HG03469 (cell line): ENCODE results near the gene PLXNA2.

Experiments
- ATAC-seq: cut with Tn5 transposase; IDR thresholded peaks from one replicate; pipeline ENCODE4 v1.9.1; 2021; ENCODE audit warnings: mild to moderate bottlenecking, moderate library complexity, moderate number of reproducible peaks; ENCODE audit not compliant: unreplicated experiment

Gene PLXNA2

GRCh38 chr1:208052926-208053407, 191.2 kb downstream of the PLXNA2 start:
- no peak for ATAC-seq

- no peak for ATAC-seq
These were observed 192.0 kb downstream of the PLXNA2 start for GRCh38 chr1:208052135-208052534.

- ATAC-seq: no peak
These were observed 192.5 kb downstream of the PLXNA2 start for GRCh38 chr1:208051651-208052050.

- no peak for ATAC-seq
These were observed 195.3 kb downstream of the PLXNA2 start for GRCh38 chr1:208048904-208049303.

- no peak for ATAC-seq
These were observed 196.2 kb downstream of the PLXNA2 start for GRCh38 chr1:208047975-208048374.

GRCh38 chr1:208047476-208047934, 196.7 kb downstream of the PLXNA2 start:
- ATAC-seq: no peak

GRCh38 chr1:208045463-208046260, 198.5 kb downstream of the PLXNA2 start:
- ATAC-seq: no peak

GRCh38 chr1:208044589-208045462, 199.4 kb downstream of the PLXNA2 start:
- ATAC-seq: no peak

GRCh38 chr1:208043691-208044181, 200.4 kb downstream of the PLXNA2 start:
- no peak for ATAC-seq

- no peak for ATAC-seq
These were observed 201.3 kb downstream of the PLXNA2 start for GRCh38 chr1:208042868-208043267.

GRCh38 chr1:208042041-208042615, 202.1 kb downstream of the PLXNA2 start:
- no peak for ATAC-seq

GRCh38 chr1:208041505-208041904, 202.7 kb downstream of the PLXNA2 start:
- ATAC-seq: no peak

- ATAC-seq: no peak
These were observed 203.3 kb downstream of the PLXNA2 start for GRCh38 chr1:208040821-208041297.

- ATAC-seq: no peak
These were observed 204.4 kb downstream of the PLXNA2 start for GRCh38 chr1:208039536-208040332.

- ATAC-seq: no peak
These were observed 205.9 kb downstream of the PLXNA2 start for GRCh38 chr1:208038303-208038702.

GRCh38 chr1:208036918-208037766, 207.0 kb downstream of the PLXNA2 start:
- no peak for ATAC-seq

- ATAC-seq: no peak
These were observed 207.9 kb downstream of the PLXNA2 start for GRCh38 chr1:208036106-208036808.

GRCh38 chr1:208034135-208034534, 210.0 kb downstream of the PLXNA2 start:
- no peak for ATAC-seq

- no peak for ATAC-seq
These were observed 210.9 kb downstream of the PLXNA2 start for GRCh38 chr1:208033236-208033635.
